ENCODE measurements around the gene IFI27.

GRCh38 chr14:94142247-94142646 is 31.7 kb downstream of the IFI27 start:
- TF ChIP-seq, protein P1, sequence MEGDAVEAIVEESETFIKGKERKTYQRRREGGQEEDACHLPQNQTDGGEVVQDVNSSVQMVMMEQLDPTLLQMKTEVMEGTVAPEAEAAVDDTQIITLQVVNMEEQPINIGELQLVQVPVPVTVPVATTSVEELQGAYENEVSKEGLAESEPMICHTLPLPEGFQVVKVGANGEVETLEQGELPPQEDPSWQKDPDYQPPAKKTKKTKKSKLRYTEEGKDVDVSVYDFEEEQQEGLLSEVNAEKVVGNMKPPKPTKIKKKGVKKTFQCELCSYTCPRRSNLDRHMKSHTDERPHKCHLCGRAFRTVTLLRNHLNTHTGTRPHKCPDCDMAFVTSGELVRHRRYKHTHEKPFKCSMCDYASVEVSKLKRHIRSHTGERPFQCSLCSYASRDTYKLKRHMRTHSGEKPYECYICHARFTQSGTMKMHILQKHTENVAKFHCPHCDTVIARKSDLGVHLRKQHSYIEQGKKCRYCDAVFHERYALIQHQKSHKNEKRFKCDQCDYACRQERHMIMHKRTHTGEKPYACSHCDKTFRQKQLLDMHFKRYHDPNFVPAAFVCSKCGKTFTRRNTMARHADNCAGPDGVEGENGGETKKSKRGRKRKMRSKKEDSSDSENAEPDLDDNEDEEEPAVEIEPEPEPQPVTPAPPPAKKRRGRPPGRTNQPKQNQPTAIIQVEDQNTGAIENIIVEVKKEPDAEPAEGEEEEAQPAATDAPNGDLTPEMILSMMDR (conservative IDR thresholded peaks at IDR 0.05; ENCODE audit: low read depth, low read length): no peak
- TF ChIP-seq EZH2phosphoT487 (IDR thresholded peaks at IDR 0.05; ENCODE audit: borderline replicate concordance, low read length): no peak

Data from PC-3 (cell line).